ENCODE results near the gene MZF1.

Gene MZF1

DNA sequence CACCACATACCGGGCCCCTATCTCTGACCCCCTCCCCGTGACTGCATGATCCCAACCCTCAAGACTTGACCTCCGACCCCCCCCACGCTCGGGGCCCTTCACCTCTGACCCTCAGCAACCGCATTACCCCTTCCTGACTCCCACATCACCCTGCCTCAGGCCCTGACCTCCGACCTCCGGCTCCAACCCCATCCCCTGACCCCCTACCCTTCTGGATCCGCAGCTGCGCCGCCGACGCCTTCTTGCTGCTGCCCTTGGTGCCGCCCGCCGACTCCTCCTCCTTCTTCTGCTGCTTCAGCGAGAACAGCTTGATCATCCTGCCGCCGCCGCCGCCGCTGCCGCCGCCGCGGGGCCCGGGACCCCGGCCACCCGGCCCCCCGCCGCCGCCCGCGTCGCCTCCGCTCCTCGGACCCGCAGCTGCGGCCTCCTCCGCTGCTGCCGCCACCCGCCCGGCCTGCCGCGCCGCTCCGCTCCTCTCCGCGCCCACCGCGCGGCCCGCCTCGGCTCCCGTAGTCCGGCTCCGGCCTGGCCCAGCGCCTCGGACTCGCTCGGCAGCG lies 15.0 kb downstream of the MZF1 start, which contains the start of gene UBE2M (continued):
- TF ChIP-seq GLIS1 (tag by site-specific recombination; IDR thresholded peaks at IDR 0.05) = no peak

DNA sequence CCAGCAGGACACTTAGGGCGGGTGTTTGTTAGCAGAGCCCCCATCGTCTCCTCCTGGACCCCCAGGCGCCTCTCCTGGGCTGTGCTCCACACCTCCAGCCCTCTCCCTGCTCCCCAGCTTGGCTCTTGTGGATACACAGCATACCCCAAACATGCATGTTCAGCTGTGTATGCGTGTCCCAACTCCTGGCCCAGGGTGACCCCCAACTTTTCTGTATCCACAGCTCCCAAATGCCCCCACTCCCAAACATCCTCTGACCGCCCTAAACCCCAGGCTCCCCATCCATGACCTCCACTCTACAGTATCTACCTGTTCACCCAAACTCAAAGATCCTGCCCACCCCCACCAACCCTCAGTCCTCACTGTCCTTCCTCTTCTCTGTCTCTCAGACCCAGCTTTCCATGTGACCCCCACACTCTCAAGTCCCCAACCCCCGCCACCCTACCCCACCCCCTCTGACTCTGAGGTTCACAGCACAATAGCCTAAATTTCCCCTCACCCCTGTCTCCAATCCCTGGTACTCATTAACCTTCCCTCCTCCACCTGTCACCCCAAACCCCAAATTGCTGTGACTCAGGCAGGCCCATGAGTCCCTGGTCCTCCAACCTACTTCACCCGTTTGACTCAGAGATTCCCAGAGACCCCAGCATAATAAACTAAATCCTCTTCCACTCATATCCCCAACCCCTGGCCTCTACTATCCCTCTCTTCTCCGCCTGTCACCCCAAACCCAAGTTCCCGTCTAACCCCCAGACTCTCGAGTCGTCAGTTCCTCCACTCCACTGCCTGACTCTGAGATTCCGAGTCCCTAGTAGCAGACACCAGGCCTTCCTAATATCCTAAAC lies 15.7 kb downstream of the MZF1 start:
- TF ChIP-seq ZNF19 (tag by site-specific recombination; IDR thresholded peaks at IDR 0.05; ENCODE audit: low read depth) = no peak
- TF ChIP-seq, protein P1, sequence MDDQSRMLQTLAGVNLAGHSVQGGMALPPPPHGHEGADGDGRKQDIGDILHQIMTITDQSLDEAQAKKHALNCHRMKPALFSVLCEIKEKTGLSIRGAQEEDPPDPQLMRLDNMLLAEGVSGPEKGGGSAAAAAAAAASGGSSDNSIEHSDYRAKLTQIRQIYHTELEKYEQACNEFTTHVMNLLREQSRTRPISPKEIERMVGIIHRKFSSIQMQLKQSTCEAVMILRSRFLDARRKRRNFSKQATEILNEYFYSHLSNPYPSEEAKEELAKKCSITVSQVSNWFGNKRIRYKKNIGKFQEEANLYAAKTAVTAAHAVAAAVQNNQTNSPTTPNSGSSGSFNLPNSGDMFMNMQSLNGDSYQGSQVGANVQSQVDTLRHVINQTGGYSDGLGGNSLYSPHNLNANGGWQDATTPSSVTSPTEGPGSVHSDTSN (CRISPR knock-in tag; IDR thresholded peaks at IDR 0.05) = no peak
- no peak for TF ChIP-seq ZNF560 (tag by site-specific recombination; IDR thresholded peaks at IDR 0.05; ENCODE audit: borderline replicate concordance)
- no peak for TF ChIP-seq MYNN (tag by site-specific recombination; IDR thresholded peaks at IDR 0.05; ENCODE audit: borderline replicate concordance)
- no peak for TF ChIP-seq ZNF311 (tag by site-specific recombination; IDR thresholded peaks at IDR 0.05; ENCODE audit: borderline replicate concordance)
- TF ChIP-seq ZNF155 (tag by site-specific recombination; IDR thresholded peaks at IDR 0.05) = no peak
- peak; percentile 5 for TF ChIP-seq ZNF335 (tag by site-specific recombination; conservative IDR thresholded peaks at IDR 0.05)
- TF ChIP-seq ZNF48 (tag by site-specific recombination; IDR thresholded peaks at IDR 0.05) = no peak
- no peak for TF ChIP-seq ZNF24 (tag by site-specific recombination; IDR thresholded peaks at IDR 0.05)
- TF ChIP-seq ZNF76 (tag by site-specific recombination; IDR thresholded peaks at IDR 0.05; ENCODE audit: borderline replicate concordance, low read depth) = 0 out of 2 replicates have a peak, but pooled peaks have one; percentile 18
- no peak for TF ChIP-seq ZBTB1 (tag by site-specific recombination; IDR thresholded peaks at IDR 0.05)
- no peak for TF ChIP-seq MEIS1 (CRISPR knock-in tag; IDR thresholded peaks at IDR 0.05; ENCODE audit: borderline replicate concordance)
- no peak for TF ChIP-seq KLF1 (tag by site-specific recombination; IDR thresholded peaks at IDR 0.05)
- no peak for TF ChIP-seq ZNF391 (tag by site-specific recombination; IDR thresholded peaks at IDR 0.05; ENCODE audit: borderline replicate concordance, low read depth)
- 0 out of 2 replicates have a peak, but pooled peaks have one; percentile 21 for TF ChIP-seq GLIS2 (tag by site-specific recombination; IDR thresholded peaks at IDR 0.05)
- TF ChIP-seq, protein P2, sequence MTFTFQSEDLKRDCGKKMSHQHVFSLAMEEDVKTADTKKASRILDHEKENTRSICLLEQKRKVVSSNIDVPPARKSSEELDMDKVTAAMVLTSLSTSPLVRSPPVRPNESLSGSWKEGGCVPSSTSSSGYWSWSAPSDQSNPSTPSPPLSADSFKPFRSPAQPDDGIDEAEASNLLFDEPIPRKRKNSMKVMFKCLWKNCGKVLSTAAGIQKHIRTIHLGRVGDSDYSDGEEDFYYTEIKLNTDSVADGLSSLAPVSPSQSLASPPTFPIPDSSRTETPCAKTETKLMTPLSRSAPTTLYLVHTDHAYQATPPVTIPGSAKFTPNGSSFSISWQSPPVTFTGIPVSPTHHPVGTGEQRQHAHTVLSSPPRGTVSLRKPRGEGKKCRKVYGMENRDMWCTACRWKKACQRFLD (tag by site-specific recombination; IDR thresholded peaks at IDR 0.05) = no peak
- TF ChIP-seq, protein P3, sequence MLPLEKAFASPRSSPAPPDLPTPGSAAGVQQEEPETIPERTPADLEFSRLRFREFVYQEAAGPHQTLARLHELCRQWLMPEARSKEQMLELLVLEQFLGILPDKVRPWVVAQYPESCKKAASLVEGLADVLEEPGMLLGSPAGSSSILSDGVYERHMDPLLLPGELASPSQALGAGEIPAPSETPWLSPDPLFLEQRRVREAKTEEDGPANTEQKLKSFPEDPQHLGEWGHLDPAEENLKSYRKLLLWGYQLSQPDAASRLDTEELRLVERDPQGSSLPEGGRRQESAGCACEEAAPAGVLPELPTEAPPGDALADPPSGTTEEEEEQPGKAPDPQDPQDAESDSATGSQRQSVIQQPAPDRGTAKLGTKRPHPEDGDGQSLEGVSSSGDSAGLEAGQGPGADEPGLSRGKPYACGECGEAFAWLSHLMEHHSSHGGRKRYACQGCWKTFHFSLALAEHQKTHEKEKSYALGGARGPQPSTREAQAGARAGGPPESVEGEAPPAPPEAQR (tag by site-specific recombination; IDR thresholded peaks at IDR 0.05) = no peak
- peaks cover 17% of the 10 kb centered on the region for H3K4me1 ChIP-seq (ENCODE audit: control insufficient read depth, insufficient read depth, low read length)
- ChIA-PET CTCF (interaction anchor here (0.7 to 1.2 kb wide), 4 partner anchors 15 to 190 kb away, joined by 3 to 4 read pairs (median 3); partner anchors contain the start of gene ZBTB45), POLR2A (interaction anchor here (2.1 to 4.0 kb wide), 2 partner anchors 12 to 38 kb away, joined by 13 to 62 read pairs; partner anchors contain the start of genes TRIM28 and ZBTB45)
- no peaks in the 10 kb centered on the region for H3K9me3 ChIP-seq (ENCODE audit: control insufficient read depth, insufficient read depth, low read depth, low read length)
- peaks cover 20 to 51% of the 10 kb centered on the region in 2 experiments for H3K36me3 ChIP-seq (ENCODE audit: control insufficient read depth in 2 of 2, insufficient read depth in 1 of 2, low read length in 2 of 2)
- H3K27ac ChIP-seq (ENCODE audit: extremely low read depth, low read depth, low read length) = peak overlapping the region; percentile 99
- H3K4me3 ChIP-seq (ENCODE audit: low read depth, low read length) = peak overlapping the region; percentile 89
